Upper lobe of left lung (tissue), 4 donors: ENCODE measurements around the gene MUC5B.

Source experiments
- CTCF ChIP-seq, 6 experiments: fragments of 450-650 bp in 4 of 6; fragments of 200-600 bp in 2 of 6; sonication (generic) in 2 of 6; IDR thresholded peaks; one replicate each; pipeline ENCODE4 v1.5.1; 2016 to 2019; ENCODE audit warnings: antibody characterized with exemption in 6 of 6
- EP300 ChIP-seq, 4 donors: sonication (generic); formaldehyde crosslinking; IDR thresholded peaks; one replicate each; pipeline ENCODE4 v1.5.1; 2017; ENCODE audit warnings: antibody characterized with exemption in 4 of 4, control low read depth in 2 of 4
- POLR2AphosphoS5 ChIP-seq, 2 donors: sonication (generic); formaldehyde crosslinking; IDR thresholded peaks; one replicate each; pipeline ENCODE4 v1.5.1; 2017; ENCODE audit warnings: antibody characterized with exemption in 2 of 2

GRCh38 chr11:1219446-1219833, 3.4 kb upstream of the MUC5B start:
- TF ChIP-seq EP300 (IDR thresholded peaks at IDR 0.05), result no peak
- TF ChIP-seq CTCF (IDR thresholded peaks at IDR 0.05), result no peak
- TF ChIP-seq POLR2AphosphoS5 (IDR thresholded peaks at IDR 0.05), result no peak
